HG03342 (cell line): ENCODE data around the gene SRC.
A peak's percentile ranks its signal among the peaks of the same experiment; 100 is the strongest.
"Not testable (repeated sequence)": the region's sequence is repeated elsewhere in the genome, so short reads cannot be mapped to it uniquely, and the experiment has no call there.

Experiments
- ATAC-seq: cut with Tn5 transposase; IDR thresholded peaks from one replicate; pipeline ENCODE4 v1.9.1; 2021; ENCODE audit warnings: mild to moderate bottlenecking, moderate library complexity; ENCODE audit not compliant: unreplicated experiment

Gene SRC

GRCh38 chr20:37335642-37336368 lies 10.1 kb upstream of the SRC start:
- peak; percentile 11 for ATAC-seq

- ATAC-seq: peak; percentile 71
Measured at GRCh38 chr20:37336369-37337207, 9.4 kb upstream of the SRC start.

GRCh38 chr20:37337208-37337991 lies 8.5 kb upstream of the SRC start:
- no peak for ATAC-seq

DNA sequence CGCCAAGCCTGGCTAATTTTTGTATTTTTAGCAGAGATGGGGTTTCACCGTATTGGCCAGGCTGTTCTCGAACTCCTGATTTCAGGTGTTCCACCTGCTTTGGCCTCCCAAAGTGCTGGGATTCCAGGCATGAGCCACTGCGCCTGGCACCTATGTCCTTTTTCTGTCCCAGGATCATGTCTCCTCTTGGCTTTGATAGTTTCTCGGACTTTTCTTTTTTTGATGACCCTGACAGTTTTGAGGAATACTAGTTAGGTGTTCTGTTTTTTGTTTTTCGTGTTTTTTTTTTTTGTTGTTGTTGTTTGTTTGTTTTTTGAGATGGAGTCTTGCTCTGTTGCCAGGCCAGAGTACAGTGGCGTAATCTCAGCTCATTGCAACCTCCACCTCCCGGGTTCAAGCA lies 7.6 kb upstream of the SRC start:
- ATAC-seq: not testable (repeated sequence)

DNA sequence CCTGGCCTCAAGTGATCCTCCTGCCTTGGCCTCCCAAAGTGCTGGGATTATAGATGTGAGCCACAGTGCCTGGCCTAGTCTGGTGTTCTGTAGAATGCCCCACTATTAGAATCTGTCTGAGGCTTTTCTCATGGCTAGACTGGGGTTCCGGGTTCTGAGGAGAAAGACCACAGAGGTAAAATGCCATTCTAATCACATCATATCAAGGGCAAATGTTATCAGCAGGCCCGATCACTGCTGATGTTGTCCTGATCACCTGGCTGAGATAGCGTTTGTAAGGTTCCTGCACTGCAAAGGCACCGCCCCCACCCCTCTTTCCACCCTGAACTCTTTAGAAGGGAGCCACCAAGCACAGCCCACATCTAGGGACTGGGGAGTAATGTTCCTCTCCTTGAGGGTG lies 6.7 kb upstream of the SRC start:
- no peak for ATAC-seq

GRCh38 chr20:37339764-37340109 lies 6.2 kb upstream of the SRC start:
- not testable (repeated sequence) for ATAC-seq

DNA sequence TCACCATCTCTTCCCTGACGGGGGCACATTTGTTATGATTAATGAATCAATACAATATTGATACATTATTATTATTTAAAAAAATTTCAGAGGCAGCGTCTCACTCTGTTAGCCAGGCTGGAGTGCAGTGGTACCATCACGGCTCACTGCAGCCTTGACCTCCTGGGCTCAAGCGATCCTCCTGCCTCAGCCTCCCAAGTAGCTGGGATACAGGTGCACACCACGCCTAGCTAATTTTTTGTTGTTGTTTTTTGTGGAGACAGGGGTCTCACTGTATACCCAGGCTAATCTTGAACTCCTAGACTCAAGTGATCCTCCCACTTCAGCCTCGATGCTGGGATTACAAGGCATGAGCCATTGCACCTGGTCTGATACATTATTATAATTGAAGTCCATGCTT lies 4.9 kb upstream of the SRC start:
- no peak for ATAC-seq

DNA sequence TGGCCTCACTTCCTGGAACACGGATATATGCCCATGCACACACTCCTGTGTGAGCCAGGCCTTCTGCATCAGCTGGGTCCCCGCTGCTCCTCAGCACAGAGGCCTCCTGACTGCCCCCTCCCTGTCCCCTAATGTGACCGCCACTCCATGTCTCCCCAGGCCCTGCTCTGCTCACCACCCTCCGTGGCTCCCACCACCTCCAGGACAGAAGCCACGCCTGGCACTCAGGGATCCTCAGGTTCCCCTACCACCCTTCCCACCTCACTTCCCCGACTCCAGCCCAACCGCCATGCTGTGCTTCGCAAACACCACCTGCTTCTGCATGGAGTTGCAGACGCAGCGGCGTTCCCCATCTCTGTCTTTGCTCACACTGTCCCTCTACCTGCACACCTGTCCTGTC lies 4.3 kb upstream of the SRC start:
- no peak for ATAC-seq

DNA sequence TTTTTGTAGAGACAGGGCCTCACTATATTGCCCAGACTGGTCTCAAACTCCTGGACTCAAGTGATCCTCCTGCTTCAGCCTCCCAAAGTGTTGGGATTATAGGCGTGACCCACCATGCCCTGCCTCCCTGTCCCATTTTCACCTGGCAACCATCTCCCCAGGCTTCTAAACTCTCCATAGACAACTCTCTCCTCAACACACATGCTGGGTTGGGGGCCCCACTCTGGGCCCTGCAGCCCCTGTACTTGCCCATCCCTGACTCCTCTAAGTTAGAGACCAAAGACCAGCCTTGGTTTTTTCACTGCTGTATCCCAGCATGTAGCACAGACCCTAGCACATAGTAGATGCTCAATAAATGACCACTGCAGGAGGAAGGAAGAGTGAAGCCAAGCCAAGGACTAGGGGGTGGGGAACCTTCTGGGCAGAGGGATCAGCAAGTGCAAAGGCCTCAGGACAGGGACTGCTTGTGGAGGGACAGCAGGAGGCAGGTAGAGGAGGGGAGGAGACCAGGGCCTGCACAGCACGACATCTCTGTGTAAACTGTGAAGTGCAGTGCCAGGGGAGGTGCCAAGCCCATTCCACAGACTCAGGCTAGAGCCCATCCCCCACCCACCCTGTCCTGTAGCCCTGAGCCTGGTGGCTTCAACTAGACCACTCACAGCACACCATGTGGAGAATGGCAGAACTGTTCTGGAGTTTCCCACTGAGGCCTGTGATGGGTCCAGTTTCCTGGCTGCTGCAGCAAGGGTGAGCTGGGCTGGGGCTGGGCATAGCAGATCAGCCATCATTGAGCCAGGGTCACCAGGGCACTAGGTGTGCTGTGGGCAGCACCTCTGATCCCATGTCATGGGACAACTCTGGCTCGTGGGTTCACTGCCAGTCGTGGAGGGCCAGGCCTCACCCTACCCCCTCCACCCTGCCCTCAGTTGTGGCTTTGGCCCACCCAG lies 3.4 kb upstream of the SRC start:
- ATAC-seq: no peak

DNA sequence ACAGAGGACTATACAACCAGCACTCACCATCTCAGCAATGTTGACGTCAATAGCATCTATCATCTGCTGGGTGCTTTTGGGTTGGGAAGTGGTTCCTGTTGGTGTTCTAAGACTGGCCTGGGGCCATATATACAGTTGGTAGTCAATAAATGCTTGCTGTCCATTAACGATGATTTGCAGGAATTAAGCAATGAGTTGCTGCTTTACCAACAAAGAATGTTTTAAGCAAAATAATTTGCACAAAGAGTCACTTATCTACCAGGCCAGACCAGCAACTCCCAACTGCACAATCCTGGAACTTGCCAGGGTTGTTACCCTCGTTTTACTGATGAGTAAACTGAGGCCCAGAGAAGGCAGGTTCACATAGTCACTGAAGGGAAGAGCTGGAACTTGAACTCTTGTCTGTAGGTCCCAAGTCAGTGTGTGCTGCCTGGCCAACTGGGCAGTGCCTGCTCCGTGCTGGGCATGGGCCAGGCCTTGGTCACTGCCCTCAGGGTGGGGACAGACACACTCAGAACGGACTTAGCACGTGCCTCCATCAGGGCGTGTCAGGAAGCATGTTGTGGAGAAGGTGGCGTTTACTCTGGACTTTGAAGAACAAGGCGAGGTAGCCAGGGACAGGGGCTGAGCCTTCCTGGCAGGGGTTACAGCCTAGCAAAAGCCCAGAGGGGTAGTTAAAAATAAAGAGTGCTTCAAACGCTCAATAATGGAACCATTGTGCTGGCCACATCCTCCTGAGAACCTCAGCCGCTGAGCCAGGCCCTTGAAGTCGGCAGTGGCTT lies 2.5 kb upstream of the SRC start:
- ATAC-seq: no peak

DNA sequence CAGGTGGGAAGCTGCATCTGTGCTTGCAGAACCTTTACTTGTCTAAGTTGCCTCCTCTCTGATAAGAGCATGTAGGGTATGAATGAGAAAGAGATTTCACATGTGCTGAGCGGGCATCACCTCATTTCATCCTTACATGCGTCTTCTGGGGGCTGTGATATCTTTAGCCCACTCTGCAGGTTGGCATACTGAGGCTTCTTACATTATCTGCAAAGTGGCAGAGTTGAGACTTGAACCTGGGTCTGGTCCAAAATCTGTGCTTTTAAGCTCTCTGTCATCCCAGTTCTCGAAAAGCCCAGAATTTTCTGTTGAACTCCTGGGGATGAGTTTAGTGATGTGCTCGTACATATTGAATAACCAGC lies 2.0 kb upstream of the SRC start:
- no peak for ATAC-seq

- ATAC-seq: no peak
Measured at GRCh38 chr20:37344506-37345338, 1.2 kb upstream of the SRC start.

- no peak for ATAC-seq
Measured at GRCh38 chr20:37346236-37346534, 245 bp downstream of the SRC start.

- no peak for ATAC-seq
Measured at GRCh38 chr20:37346535-37347346, 801 bp downstream of the SRC start.

- no peak for ATAC-seq
Measured at GRCh38 chr20:37347347-37347823, 1.4 kb downstream of the SRC start.

DNA sequence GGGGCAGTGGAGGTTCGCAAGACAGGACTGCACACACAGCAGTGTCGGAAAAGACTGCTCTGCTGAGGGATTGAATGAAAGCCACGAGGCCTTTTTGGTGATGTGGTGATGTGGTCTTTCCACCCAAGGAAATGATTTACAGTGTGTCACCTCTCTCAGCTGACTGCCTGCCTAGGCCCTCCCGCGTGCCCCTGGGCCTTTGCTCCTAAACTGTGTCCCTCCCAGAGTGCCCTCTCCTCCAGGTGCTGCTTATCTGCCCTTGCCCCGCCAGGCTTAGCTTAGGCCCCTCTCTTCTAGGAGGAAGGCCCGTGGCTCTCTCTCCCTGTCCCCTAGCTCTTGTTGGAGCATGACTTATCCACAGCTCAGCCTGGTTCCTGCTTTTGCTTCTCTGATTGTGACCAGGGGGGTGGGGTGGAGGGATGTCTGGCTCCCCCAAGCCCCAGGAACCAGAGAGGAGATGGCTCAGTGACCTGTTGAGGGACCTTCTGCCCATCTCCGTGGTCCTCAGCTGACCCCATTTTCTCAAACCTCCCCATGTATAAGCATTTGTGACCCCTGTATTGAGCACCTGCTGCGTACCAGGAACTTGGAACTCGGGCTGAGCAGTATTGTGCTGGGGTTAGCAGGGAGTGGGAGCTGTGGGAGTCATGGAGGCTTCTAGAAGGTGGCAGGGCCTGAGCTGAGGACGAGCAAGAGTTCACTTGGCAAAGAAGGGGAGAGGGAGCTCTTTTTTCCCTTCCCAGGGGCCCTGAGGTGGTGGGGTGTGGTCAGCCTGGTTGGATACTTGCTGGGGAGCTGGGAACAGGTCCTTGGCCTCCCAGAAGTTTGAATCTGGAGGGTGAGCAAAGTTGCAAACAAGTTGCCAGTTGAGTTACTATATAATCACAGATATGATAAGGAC lies 2.2 kb downstream of the SRC start:
- no peak for ATAC-seq
